Panc1 (cell line): ENCODE measurements around the gene IGF1R. TPM values are rescaled to one million over a fixed set of nuclear protein-coding genes. Genes with fewer than 3 reads are reported as not detected.

Experiments
- ATAC-seq: fragments of 200-7000 bp; cut with Tn5 transposase; 2 replicates; pipeline ENCODE4 v1.9.1; 2020; ENCODE audit warnings: mild to moderate bottlenecking, moderate library complexity
- BruUV-seq: library from RNA; stranded (reverse); fragments of 400-500 nt; replicated peaks from 2 replicates; lab custom pipeline; 2021; lab: Mats Ljungman, UMichigan
- CTCF ChIA-PET: fragments of 300-600 bp; sonication (Branson Sonifier 250); formaldehyde crosslinking; loops from one replicate; lab custom pipeline; 2022; ENCODE audit warnings: antibody characterized with exemption; lab: Charles Lee
- POLR2A ChIA-PET: fragments of 300-600 bp; sonication (Branson Sonifier 250); formaldehyde crosslinking; loops from one replicate; lab custom pipeline; 2022; ENCODE audit warnings: antibody characterized with exemption; lab: Charles Lee
- DNase-seq: peaks from one replicate; pipeline ENCODE4 v3.0.0-alpha.2; 2010; ENCODE audit warnings: low read depth, low spot score
- H3K27ac ChIP-seq: 2 replicates; pipeline ENCODE4 v1.5.1; 2011; ENCODE audit warnings: mild to moderate bottlenecking, low read length, inconsistent platforms
- H3K27me3 ChIP-seq: fragments of 200-500 bp; sonication (Bioruptor generic); 2 replicates; pipeline ENCODE4 v1.6.0; 2014; ENCODE audit warnings: low read length, inconsistent platforms; ENCODE audit not compliant: control insufficient read depth, insufficient read depth
- H3K36me3 ChIP-seq: fragments of 200-500 bp; sonication (Bioruptor generic); 2 replicates; pipeline ENCODE4 v1.5.1; 2014; ENCODE audit warnings: inconsistent platforms, mild to moderate bottlenecking, low read length, moderate library complexity; ENCODE audit not compliant: control insufficient read depth, insufficient read depth
- H3K4me1 ChIP-seq: 2 replicates; pipeline ENCODE4 v1.5.1; 2011; ENCODE audit warnings: inconsistent platforms, mild to moderate bottlenecking, low read length, moderate library complexity; ENCODE audit not compliant: control insufficient read depth, insufficient read depth
- H3K4me3 ChIP-seq, 2 experiments: 2 replicates each; pipeline ENCODE4 v1.5.1; 2011 to 2012; ENCODE audit warnings: low read depth in 2 of 2, low read length in 2 of 2, mild to moderate bottlenecking in 2 of 2, inconsistent platforms in 1 of 2, moderate library complexity in 1 of 2
- H3K9me3 ChIP-seq: fragments of 200-500 bp; sonication (Bioruptor generic); 2 replicates; pipeline ENCODE4 v1.5.1; 2014; ENCODE audit warnings: low read depth, mild to moderate bottlenecking, inconsistent platforms, low read length, moderate library complexity; ENCODE audit not compliant: control insufficient read depth, insufficient read depth
- POLR2AphosphoS5 ChIP-seq: IDR thresholded peaks from 2 replicates; pipeline ENCODE4 v1.6.1; 2012; ENCODE audit warnings: mild to moderate bottlenecking, low read depth, low read length, moderate library complexity
- SIN3A ChIP-seq: IDR thresholded peaks from 2 replicates; pipeline ENCODE4 v1.6.1; 2012; ENCODE audit warnings: low read depth, mild to moderate bottlenecking, low read length, moderate library complexity, borderline replicate concordance; ENCODE audit not compliant: insufficient read depth
- TCF7L2 ChIP-seq: IDR thresholded peaks from 2 replicates; pipeline ENCODE4 v1.6.1; 2011; ENCODE audit warnings: mild to moderate bottlenecking, low read depth, low read length, inconsistent platforms
- in situ Hi-C: cut with HindIII; loops from 2 replicates; pipeline ENCODE4 v1.10.0; 2016; ENCODE audit warnings: low sequenced_read_pairs, low pct_unique_long_range_greater_than_20kb
- intact Hi-C: fragments of 100-400 bp; cut with micrococcal nuclease; formaldehyde crosslinking; loops from one replicate; pipeline ENCODE4 v1.10.0; 2022; ENCODE audit not compliant: unreplicated experiment
- total RNA-seq: library from RNA; stranded (reverse); gene quantifications from one replicate; pipeline ENCODE4 v1.2.1, GENCODE V29; 2021; ENCODE audit not compliant: unreplicated experiment
- TF ChIP-seq, protein P1 (sequence below): fragments of 450-650 bp; IDR thresholded peaks from 2 replicates; pipeline ENCODE4 v1.5.1; 2017; ENCODE audit warnings: mild to moderate bottlenecking
- TF ChIP-seq, protein P2 (sequence below), 2 experiments: IDR thresholded peaks; 2 replicates each; pipeline ENCODE4 v1.6.1; 2011 to 2012; ENCODE audit warnings: low read depth in 2 of 2, control low read depth in 1 of 2, low read length in 1 of 2, mild to moderate bottlenecking in 1 of 2, moderate library complexity in 1 of 2; ENCODE audit not compliant: insufficient read depth in 1 of 2

Gene IGF1R
- total RNA-seq, 1 experiment from 2014 or later = 77.1 TPM

DNA sequence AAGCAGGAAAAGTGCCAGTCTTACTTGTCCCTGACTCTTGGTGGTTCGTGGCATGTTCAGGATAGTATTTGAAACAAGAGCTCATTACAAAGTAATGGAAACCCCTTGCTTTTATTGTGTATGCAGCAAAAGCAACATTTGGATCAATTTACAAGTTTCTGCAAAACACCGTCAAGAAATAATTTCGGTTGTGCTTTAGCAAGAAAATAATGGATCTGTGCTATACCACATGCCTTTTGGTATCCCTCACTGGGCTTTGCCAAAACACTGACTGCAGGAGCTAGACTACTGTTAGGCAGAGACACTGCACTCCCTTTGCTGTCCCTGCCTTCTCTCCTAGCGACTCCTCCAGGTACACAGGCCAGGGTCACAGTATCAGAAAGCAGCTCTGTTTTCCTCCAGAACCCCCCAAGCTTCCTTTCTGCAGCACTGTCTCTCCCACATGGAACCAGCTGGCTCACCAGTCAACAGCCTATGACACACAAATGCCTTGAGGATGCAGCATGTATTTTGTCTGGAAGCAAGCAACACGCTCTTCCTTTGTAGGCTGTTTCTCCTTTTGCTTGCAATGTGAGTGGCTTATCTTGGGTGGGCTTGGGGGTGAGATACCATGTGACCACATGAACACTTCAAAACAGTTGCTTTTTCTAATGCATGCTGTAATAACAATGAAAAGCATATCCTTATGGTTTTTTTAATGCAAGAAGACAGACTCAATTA, 247.8 kb downstream of the IGF1R start:
- ATAC-seq (peak; percentile 65), DNase-seq (no peak)
- Histone ChIP-seq H3K27me3 (no peaks in the 10 kb centered on the region), H3K36me3 (no peaks in the 10 kb centered on the region), H3K4me1 (peaks cover 57% of the 10 kb centered on the region), H3K4me3 (peak overlapping the region in 1 of 2 experiments; percentile 2; a peak in 1 of 4 replicates), H3K27ac (peak overlapping the region; percentile 96), H3K9me3 (no peaks in the 10 kb centered on the region)
- ChIA-PET CTCF (interaction anchor here (0.7 kb wide), 1 partner anchor 203 kb away, joined by 4 read pairs; no protein-coding TSS in a partner anchor), POLR2A (no interaction called here)
- in situ Hi-C loops = no loop called here
- no peak for TF ChIP-seq POLR2AphosphoS5
- TF ChIP-seq, protein P1, sequence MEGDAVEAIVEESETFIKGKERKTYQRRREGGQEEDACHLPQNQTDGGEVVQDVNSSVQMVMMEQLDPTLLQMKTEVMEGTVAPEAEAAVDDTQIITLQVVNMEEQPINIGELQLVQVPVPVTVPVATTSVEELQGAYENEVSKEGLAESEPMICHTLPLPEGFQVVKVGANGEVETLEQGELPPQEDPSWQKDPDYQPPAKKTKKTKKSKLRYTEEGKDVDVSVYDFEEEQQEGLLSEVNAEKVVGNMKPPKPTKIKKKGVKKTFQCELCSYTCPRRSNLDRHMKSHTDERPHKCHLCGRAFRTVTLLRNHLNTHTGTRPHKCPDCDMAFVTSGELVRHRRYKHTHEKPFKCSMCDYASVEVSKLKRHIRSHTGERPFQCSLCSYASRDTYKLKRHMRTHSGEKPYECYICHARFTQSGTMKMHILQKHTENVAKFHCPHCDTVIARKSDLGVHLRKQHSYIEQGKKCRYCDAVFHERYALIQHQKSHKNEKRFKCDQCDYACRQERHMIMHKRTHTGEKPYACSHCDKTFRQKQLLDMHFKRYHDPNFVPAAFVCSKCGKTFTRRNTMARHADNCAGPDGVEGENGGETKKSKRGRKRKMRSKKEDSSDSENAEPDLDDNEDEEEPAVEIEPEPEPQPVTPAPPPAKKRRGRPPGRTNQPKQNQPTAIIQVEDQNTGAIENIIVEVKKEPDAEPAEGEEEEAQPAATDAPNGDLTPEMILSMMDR = no peak
- TF ChIP-seq, protein P2, sequence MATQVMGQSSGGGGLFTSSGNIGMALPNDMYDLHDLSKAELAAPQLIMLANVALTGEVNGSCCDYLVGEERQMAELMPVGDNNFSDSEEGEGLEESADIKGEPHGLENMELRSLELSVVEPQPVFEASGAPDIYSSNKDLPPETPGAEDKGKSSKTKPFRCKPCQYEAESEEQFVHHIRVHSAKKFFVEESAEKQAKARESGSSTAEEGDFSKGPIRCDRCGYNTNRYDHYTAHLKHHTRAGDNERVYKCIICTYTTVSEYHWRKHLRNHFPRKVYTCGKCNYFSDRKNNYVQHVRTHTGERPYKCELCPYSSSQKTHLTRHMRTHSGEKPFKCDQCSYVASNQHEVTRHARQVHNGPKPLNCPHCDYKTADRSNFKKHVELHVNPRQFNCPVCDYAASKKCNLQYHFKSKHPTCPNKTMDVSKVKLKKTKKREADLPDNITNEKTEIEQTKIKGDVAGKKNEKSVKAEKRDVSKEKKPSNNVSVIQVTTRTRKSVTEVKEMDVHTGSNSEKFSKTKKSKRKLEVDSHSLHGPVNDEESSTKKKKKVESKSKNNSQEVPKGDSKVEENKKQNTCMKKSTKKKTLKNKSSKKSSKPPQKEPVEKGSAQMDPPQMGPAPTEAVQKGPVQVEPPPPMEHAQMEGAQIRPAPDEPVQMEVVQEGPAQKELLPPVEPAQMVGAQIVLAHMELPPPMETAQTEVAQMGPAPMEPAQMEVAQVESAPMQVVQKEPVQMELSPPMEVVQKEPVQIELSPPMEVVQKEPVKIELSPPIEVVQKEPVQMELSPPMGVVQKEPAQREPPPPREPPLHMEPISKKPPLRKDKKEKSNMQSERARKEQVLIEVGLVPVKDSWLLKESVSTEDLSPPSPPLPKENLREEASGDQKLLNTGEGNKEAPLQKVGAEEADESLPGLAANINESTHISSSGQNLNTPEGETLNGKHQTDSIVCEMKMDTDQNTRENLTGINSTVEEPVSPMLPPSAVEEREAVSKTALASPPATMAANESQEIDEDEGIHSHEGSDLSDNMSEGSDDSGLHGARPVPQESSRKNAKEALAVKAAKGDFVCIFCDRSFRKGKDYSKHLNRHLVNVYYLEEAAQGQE (IDR thresholded peaks at IDR 0.05; ENCODE audit: insufficient read depth in 1 of 2, low read depth in 2 of 2, low read length in 1 of 2) = no peak
- no peak for TF ChIP-seq SIN3A
- no peak for TF ChIP-seq TCF7L2
- intact Hi-C loops = no loop called here
- no TSS peak for BruUV-seq

DNA sequence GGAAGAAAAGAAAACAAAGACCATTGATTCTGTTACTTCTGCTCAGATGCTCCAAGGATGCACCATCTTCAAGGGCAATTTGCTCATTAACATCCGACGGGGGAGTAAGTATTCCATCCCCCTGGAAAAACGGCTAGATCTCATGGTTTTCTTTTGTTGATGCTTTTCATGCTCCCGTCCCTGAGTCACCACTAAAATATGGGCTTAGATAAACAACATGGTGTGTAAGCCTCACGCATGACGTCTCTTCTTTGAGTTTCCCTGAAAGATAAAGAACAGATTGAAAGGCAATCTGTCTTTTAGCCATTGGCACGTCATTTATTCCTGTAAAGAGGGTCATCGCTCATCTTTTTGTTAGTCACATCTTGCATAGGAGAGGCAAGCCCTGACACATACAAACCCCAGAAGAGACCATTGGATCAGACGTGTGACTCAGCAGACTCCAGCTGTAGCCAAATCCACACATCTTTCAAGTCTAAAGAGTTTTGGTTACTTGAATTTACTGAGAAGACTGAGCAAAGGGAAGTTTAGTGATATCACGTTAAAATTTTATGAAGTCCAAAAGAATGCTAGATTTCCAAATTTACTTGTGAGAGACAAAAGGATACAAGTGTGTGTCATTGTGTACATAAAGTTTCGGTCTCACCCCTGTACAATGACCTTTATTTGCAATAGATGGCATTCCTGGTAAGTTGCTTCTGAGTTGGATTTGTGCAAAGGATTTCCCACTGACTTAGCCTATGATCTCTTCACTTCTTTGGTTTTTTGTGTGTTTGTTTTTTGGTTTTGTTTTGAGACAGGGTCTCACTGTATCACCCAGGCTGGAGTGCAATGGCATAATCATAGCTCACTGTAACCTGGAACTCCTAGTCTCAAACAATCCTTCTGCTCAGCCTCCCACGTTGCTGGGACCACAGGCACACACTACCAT, 248.7 kb downstream of the IGF1R start:
- Histone ChIP-seq H3K9me3 (no peaks in the 10 kb centered on the region), H3K27ac (peak overlapping the region; percentile 96), H3K4me3 (peak overlapping the region in 1 of 2 experiments; percentile 33; a peak in 2 of 4 replicates), H3K36me3 (no peaks in the 10 kb centered on the region), H3K27me3 (no peaks in the 10 kb centered on the region), H3K4me1 (peaks cover 59% of the 10 kb centered on the region)
- in situ Hi-C loops = no loop called here
- TF ChIP-seq POLR2AphosphoS5 (no peak; the same call in 1 of the 2 replicates), TCF7L2 (peak; percentile 60)
- CTCF ChIA-PET = no interaction called here
- BruUV-seq = no TSS peak
- intact Hi-C loops = no loop called here
- POLR2A ChIA-PET = no interaction called here
- ATAC-seq (peak; percentile 90), DNase-seq (peak; percentile 96)
